Neural cell (in vitro differentiated cells): ENCODE data around the gene HMGCS2. TPM values are rescaled to one million over a fixed set of nuclear protein-coding genes. Genes with fewer than 3 reads are reported as not detected.

Experiments
- H2AFZ ChIP-seq: fragments of 200-600, 300-800 bp; sonication (generic), shearing (Covaris generic); 2 replicates; pipeline ENCODE4 v1.6.0; 2014; ENCODE audit warnings: low read depth, mild to moderate bottlenecking, antibody characterized with exemption, low read length, moderate library complexity
- H3F3A ChIP-seq: fragments of 200-600 bp; shearing (Covaris generic); 2 replicates; pipeline ENCODE4 v1.6.1; 2016; ENCODE audit warnings: mild to moderate bottlenecking, moderate library complexity, mixed read lengths, antibody characterized with exemption, low read length; ENCODE audit not compliant: insufficient read depth, poor library complexity, severe bottlenecking
- H3K27ac ChIP-seq: fragments of 200-600, 300-800 bp; sonication (generic), shearing (Covaris generic); 2 replicates; pipeline ENCODE4 v1.5.1; 2014; ENCODE audit warnings: mild to moderate bottlenecking, low read length, moderate library complexity
- H3K27me3 ChIP-seq: fragments of 300-800, 200-600 bp; sonication (generic), shearing (Covaris generic); 2 replicates; pipeline ENCODE4 v1.6.0; 2014; ENCODE audit warnings: mild to moderate bottlenecking, low read depth, low read length, moderate library complexity; ENCODE audit not compliant: insufficient read depth
- H3K36me3 ChIP-seq: fragments of 300-800, 200-600 bp; sonication (generic), shearing (Covaris generic); 2 replicates; pipeline ENCODE4 v1.5.1; 2014; ENCODE audit warnings: mild to moderate bottlenecking, antibody characterized with exemption, low read length, moderate library complexity; ENCODE audit not compliant: insufficient read depth
- H3K4me2 ChIP-seq: fragments of 300-800, 200-600 bp; sonication (generic), shearing (Covaris generic); 2 replicates; pipeline ENCODE4 v1.6.0; 2014; ENCODE audit warnings: mild to moderate bottlenecking, low read length
- H3K4me3 ChIP-seq: fragments of 300-800, 200-600 bp; sonication (generic), shearing (Covaris generic); 2 replicates; pipeline ENCODE4 v1.5.1; 2014; ENCODE audit warnings: mild to moderate bottlenecking, low read length, moderate library complexity
- H3K79me2 ChIP-seq: fragments of 200-600 bp; shearing (Covaris generic); replicated peaks from 2 replicates; pipeline ENCODE4 v1.6.0; 2014; ENCODE audit warnings: mild to moderate bottlenecking, low read length, moderate library complexity; ENCODE audit not compliant: insufficient read depth
- H3K9ac ChIP-seq: fragments of 300-800, 200-600 bp; sonication (generic), shearing (Covaris generic); 2 replicates; pipeline ENCODE4 v1.6.1; 2016; ENCODE audit warnings: mild to moderate bottlenecking, low read length, mixed read lengths
- H3K9me2 ChIP-seq: fragments of 200-600 bp; shearing (Covaris generic); 2 replicates; pipeline ENCODE4 v1.6.1; 2016; ENCODE audit warnings: mild to moderate bottlenecking, low read length, mixed read lengths; ENCODE audit not compliant: insufficient read depth
- H3K9me3 ChIP-seq: fragments of 200-600, 300-800 bp; sonication (generic), shearing (Covaris generic); 2 replicates; pipeline ENCODE4 v1.6.1; 2016; ENCODE audit warnings: mild to moderate bottlenecking, mixed run types, low read length, moderate library complexity, mixed read lengths
- H4K20me1 ChIP-seq: fragments of 200-600 bp; shearing (Covaris generic); 2 replicates; pipeline ENCODE4 v1.6.1; 2016; ENCODE audit warnings: mild to moderate bottlenecking, mixed run types; ENCODE audit not compliant: insufficient read depth
- CTCF ChIP-seq: fragments of 450-650 bp; IDR thresholded peaks from 2 replicates; pipeline ENCODE4 v1.5.1; 2014; ENCODE audit warnings: antibody characterized with exemption, mild to moderate bottlenecking, moderate library complexity; ENCODE audit not compliant: poor library complexity, severe bottlenecking
- EP300 ChIP-seq: fragments of 450-650 bp; conservative IDR thresholded peaks from 2 replicates; pipeline ENCODE4 v1.6.1; 2014; ENCODE audit warnings: antibody characterized with exemption, mild to moderate bottlenecking, moderate library complexity; ENCODE audit not compliant: poor library complexity, severe bottlenecking
- EZH2 ChIP-seq: fragments of 200-600, 300-800 bp; shearing (Covaris generic), sonication (generic); IDR thresholded peaks from 2 replicates; pipeline ENCODE4 v1.6.1; 2014; ENCODE audit warnings: antibody characterized with exemption, low read length, borderline replicate concordance, mild to moderate bottlenecking; ENCODE audit not compliant: insufficient read depth, poor library complexity, severe bottlenecking
- POLR2AphosphoS5 ChIP-seq: IDR thresholded peaks from 2 replicates; pipeline ENCODE4 v1.6.1; 2012
- RAD21 ChIP-seq: fragments of 450-650 bp; conservative IDR thresholded peaks from 2 replicates; pipeline ENCODE4 v1.6.1; 2014; ENCODE audit warnings: antibody characterized with exemption, mild to moderate bottlenecking, moderate library complexity
- polyA plus RNA-seq: library from polyadenylated mRNA; depleted of rRNA; stranded (reverse); fragments of >200 nt; gene quantifications from 2 replicates; pipeline ENCODE4 v1.2.3, GENCODE V29; 2014

Gene HMGCS2
- polyA plus RNA-seq, 1 donor from 2014 or later, result not detected

- Histone ChIP-seq H3K27ac (no peak overlapping the region), H3K36me3 (no peaks in the 10 kb centered on the region), H2AFZ (no peak overlapping the region), H4K20me1 (no peaks in the 10 kb centered on the region), H3K79me2 (no peaks in the 10 kb centered on the region), H3K9ac (no peak overlapping the region), H3K27me3 (no peaks in the 10 kb centered on the region), H3K9me2 (no peaks in the 10 kb centered on the region), H3K4me3 (no peak overlapping the region), H3K9me3 (no peaks in the 10 kb centered on the region), H3F3A (no peaks in the 10 kb centered on the region), H3K4me2 (no peak overlapping the region)
- TF ChIP-seq EZH2 (no peak), CTCF (no peak)
Observed at GRCh38 chr1:119814288-119814687, 45.6 kb upstream of the HMGCS2 start.

GRCh38 chr1:119811985-119812557 lies 43.4 kb upstream of the HMGCS2 start:
- TF ChIP-seq EP300, result no peak
- TF ChIP-seq POLR2AphosphoS5, result no peak
- no peaks in the 10 kb centered on the region for H4K20me1 ChIP-seq
- no peaks in the 10 kb centered on the region for H3K9me3 ChIP-seq
- H3K27ac ChIP-seq, result no peak overlapping the region
- H3K4me2 ChIP-seq, result no peak overlapping the region
- H3K27me3 ChIP-seq, result no peaks in the 10 kb centered on the region
- no peak overlapping the region for H2AFZ ChIP-seq
- H3F3A ChIP-seq, result no peaks in the 10 kb centered on the region
- no peaks in the 10 kb centered on the region for H3K79me2 ChIP-seq
- no peak overlapping the region for H3K9ac ChIP-seq
- H3K4me3 ChIP-seq, result no peak overlapping the region
- H3K36me3 ChIP-seq, result no peaks in the 10 kb centered on the region
- H3K9me2 ChIP-seq, result no peaks in the 10 kb centered on the region

GRCh38 chr1:119811387-119811786 lies 42.7 kb upstream of the HMGCS2 start, which contains the start of gene REG4:
TSS of gene REG4 (minus strand) at chr1:119811460. CDS start at chr1:119808769, 2,691 bp downstream.
- Histone ChIP-seq H3K9me2 (no peaks in the 10 kb centered on the region), H3K9ac (no peak within 1 kb of the TSS), H4K20me1 (no peaks in the 10 kb centered on the region), H3F3A (no peaks in the 10 kb centered on the region), H3K9me3 (no peaks in the 10 kb centered on the region), H3K27me3 (no peaks in the 10 kb centered on the region), H2AFZ (no peak within 1 kb of the TSS), H3K4me2 (no peak within 1 kb of the TSS), H3K4me3 (no peak within 1 kb of the TSS), H3K27ac (no peak within 1 kb of the TSS), H3K36me3 (no peaks in the 10 kb centered on the region), H3K79me2 (no peaks in the 10 kb centered on the region)
- TF ChIP-seq CTCF (no peak), RAD21 (no peak)
